SKM-1 treated with dmso at 0.1 percent for 144 hours (cell line): ENCODE measurements around the gene TTC33.

ENCODE experiments used
- DNase-seq: peaks from one replicate; lab custom pipeline; 2025; ENCODE audit not compliant: unreplicated experiment; lab: John Stamatoyannopoulos, UW

TTC33 gene

GRCh38 chr5:40618926-40619325, 136.8 kb downstream of the TTC33 start:
- no peak for DNase-seq

- DNase-seq = no peak
These were observed 139.0 kb downstream of the TTC33 start for GRCh38 chr5:40616781-40617180.

- DNase-seq = peak; percentile 63
These were observed 140.1 kb downstream of the TTC33 start for GRCh38 chr5:40615586-40616170.

- DNase-seq = no peak
These were observed 140.7 kb downstream of the TTC33 start for GRCh38 chr5:40614923-40615585.

DNA sequence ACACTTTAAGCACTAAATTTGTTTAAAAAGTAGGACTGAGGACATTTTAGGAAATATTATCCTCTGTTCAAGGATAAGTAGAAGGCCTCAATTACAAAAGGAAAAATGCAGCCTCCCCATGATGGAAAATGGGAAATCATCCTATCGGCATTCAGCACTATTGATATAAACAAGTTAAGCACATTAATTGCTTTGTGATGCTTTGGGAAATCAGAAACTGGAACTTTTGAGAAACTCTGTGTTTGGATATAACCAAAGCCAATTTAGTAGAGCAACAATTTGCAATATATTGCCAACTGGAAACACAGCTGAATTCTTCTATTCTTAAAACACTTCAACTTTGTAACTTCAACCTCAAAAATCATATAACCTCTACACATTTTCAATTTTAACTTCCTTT, 141.3 kb downstream of the TTC33 start:
- no peak for DNase-seq

DNA sequence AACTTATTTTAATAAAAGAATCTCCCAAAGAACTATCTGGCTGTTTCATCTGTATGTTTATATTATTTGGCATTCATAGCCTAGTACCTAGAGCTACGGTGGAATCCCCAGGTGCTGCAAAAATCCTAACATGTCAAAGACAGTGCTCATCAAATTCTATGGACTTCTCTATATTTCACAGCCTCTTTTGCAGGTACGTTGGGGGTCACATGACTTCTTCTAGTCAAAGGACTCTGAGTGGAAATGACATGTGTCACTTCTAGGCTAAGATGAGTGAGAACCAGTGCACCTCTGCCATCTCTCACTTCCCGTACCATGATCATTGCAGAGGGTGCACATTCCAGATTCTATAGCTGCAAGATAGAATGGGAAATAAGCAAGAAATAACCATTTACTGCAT, 148.6 kb downstream of the TTC33 start:
- DNase-seq = no peak

DNA sequence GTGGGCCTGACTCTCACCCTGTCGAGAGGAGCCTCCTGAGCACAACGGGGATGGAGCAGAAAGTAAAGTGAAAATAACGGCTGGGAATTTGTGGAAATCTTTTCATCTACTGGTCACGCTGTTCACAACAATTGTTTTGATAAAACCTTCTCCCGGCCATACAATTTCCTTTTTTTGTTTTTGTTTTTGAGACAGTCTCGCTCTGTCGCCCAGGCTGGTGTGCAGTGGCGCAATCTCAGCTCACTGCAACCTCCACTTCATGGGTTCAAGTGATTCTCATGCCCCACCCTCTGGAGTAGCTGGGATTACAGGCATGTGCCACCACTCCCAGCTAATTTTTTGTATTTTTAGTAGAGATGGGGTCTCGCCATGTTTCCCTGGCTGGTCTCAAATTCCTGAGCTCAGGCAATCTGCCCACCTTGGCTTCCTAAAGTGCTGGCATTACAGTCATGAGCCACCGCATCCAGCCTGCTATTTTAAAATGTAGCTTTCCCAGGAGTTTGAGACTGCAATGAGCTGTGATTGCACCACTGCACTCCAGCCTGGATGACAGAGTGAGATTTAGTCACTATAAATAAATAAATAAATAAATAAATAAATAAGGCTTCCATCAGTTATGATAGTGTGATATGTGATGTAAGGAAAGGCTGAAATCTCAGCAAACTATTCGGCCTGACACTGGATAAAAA, 149.5 kb downstream of the TTC33 start:
- DNase-seq = no peak

DNA sequence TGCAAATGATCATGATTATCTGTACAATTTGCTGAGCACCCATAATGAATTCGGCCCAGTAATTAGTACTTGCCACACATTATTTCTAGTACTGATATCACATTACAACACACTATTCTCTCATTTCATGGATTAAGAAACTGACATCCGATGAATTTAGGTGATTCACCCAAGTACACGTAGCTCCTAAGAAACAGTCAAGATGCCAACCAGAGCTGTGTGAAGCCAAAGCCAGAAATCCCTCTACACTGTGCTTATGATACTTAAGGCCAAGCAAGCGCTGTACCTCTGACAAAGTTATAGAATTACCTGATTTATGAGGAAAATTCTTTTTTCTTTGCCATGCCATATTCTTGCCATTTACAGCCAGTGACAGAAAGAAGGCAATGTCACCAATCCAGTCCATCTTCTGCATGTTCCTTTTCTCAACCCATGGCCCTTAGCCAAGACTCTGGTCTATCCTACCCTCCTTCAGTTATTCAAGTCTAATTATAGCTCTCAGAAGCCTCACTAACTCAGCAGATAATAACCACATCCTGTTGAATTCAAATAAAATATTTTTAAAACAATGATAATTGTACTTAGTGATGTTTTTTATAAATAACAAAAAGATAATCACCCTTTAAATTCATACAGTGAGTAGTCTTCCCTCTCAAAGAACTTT, 150.3 kb downstream of the TTC33 start:
- DNase-seq = peak; percentile 30

DNA sequence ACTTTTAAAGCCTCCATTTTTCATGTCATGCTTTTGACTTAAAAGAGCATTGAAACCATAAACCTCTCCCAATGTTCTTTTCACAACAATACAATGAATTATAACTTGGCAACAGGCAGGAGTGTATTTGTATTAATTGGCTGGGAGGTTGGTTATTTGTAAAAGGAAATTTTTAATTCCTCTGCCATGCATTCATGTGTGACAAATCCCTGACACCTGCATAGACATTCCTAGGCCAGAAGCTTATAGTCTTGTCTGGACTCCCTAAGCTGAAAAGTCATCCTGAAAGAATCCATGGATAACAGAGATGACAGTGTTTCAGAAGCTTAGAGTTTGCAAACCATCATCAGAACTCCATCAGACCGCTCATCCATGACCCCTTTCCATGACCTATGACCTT, 152.4 kb downstream of the TTC33 start:
- no peak for DNase-seq

DNA sequence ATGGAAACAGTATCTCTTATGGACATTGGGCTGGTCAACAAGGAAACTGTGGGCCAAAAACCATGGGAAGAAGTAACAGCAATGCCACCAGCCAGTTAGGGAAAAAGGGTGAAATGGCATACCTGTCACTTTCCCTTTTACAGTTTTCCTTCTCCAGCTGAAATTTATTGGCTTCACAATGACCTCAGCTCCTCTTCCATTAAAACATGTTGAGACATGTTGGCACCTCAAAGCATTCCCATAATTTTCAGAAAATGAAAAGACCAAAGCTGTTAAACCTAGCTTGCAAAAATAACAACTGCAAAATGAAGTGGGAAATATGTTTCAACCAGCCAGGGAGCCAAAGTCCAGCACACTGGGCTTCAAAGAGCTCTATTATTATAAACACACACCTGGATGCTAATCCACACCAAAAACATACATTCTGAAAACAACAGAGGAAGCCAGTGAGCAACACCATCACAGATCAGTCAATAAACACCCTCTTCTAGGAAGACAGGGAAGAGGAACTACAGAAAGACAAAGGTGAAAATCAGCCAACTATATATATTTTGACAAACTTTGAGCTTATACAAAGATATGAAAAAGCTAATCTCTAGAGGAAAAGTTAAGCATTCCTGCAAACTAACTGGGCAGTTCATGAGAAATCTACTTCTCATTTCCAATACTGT, 154.4 kb downstream of the TTC33 start:
- DNase-seq = no peak

- DNase-seq = no peak
These were observed 155.4 kb downstream of the TTC33 start for GRCh38 chr5:40600383-40600782.

DNA sequence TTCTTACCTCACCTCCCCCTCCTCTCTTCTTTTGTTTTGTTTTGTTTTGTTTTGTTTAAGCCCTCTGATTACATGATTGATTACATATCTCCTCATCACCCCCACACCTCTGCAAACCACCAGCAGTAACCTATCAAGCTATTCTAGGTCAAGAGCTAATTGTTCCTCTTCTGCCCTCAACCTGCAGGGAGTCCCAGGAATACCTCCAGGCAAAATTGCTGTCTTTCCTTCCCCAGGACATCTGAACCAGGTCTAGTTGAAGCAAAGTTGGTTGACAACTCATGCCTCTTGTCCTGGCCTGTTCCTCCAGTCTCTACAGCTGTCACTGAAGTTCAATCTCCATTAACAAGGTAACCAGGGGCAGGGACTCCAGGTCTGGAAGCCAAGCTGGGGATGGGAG, 156.1 kb downstream of the TTC33 start:
- DNase-seq = no peak

DNA sequence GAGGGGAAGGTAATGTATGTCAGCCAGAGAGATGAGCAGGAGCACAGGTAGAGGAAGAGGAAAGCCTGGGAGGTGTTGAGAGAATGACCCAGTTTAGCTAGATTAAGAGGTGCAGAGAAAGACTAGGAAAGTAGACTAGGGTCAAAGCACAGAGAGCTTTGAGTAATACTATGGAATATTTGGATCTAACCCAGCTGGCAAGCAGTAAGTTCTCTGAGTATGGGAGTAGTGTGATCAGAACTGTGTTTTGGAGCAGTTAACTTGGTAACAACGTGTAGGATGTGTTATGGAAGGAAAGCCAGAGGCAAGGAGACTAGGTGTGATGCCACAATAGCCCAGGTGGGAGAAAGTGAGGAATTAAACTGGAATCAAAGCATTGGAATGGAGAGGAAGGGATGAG, 160.9 kb downstream of the TTC33 start:
- no peak for DNase-seq

- DNase-seq = peak; percentile 16
These were observed 163.9 kb downstream of the TTC33 start for GRCh38 chr5:40591727-40592396.

GRCh38 chr5:40587376-40587775, 168.4 kb downstream of the TTC33 start:
- DNase-seq = no peak

- DNase-seq = no peak
These were observed 170.1 kb downstream of the TTC33 start for GRCh38 chr5:40585537-40586267.

GRCh38 chr5:40584054-40584453, 171.7 kb downstream of the TTC33 start:
- DNase-seq = no peak

GRCh38 chr5:40578501-40579451, 177.0 kb downstream of the TTC33 start:
- no peak for DNase-seq

DNA sequence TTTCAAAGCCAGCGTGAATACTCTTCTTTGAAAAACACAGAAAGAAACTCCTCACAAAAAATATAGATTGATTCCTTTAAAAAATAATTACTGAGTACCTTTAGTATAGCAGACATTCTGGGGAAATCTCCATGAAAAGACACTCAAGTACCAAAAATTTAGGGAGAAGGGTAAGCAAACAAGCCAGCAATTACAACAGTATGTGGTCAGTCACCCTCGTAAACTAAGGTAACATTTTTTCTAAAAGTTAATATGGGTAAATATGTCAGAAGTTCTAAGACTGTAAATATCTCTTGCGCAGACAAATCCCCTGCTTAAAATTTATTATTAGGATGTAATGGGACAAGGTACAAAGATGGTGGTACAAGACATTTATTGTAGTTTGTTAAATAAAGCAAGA, 178.0 kb downstream of the TTC33 start:
- no peak for DNase-seq
